Endothelial cell of umbilical vein (primary cell): ENCODE results near the gene APBA2.

Experiments
- EZH2 ChIP-seq: IDR thresholded peaks from 2 replicates; pipeline ENCODE4 v1.6.1; 2012; ENCODE audit warnings: borderline replicate concordance, low read depth, mild to moderate bottlenecking, moderate library complexity, low read length, inconsistent platforms; ENCODE audit not compliant: severe bottlenecking
- FOS ChIP-seq: IDR thresholded peaks from 2 replicates; pipeline ENCODE4 v1.6.1; 2011; ENCODE audit warnings: mild to moderate bottlenecking, low read length, moderate library complexity, borderline replicate concordance; ENCODE audit not compliant: insufficient read depth
- GATA2 ChIP-seq: IDR thresholded peaks from 2 replicates; pipeline ENCODE4 v1.7.0; 2011; ENCODE audit warnings: low read depth, mild to moderate bottlenecking, moderate library complexity, mixed read lengths, low read length; ENCODE audit not compliant: insufficient read length, insufficient read depth
- MAX ChIP-seq: IDR thresholded peaks from 2 replicates; pipeline ENCODE4 v1.6.1; 2011; ENCODE audit not compliant: insufficient read depth, insufficient read length
- MYC ChIP-seq: IDR thresholded peaks from one replicate; pipeline ENCODE4 v1.6.1; 2011; ENCODE audit warnings: mild to moderate bottlenecking, low read depth, low read length
- POLR2A ChIP-seq: IDR thresholded peaks from 2 replicates; pipeline ENCODE4 v1.6.1; 2012; ENCODE audit warnings: low read depth, mild to moderate bottlenecking, control low read depth, low read length
- POLR2AphosphoS5 ChIP-seq: IDR thresholded peaks from 2 replicates; pipeline ENCODE4 v1.6.1; 2012; ENCODE audit warnings: low read depth, mild to moderate bottlenecking, control low read depth, low read length, moderate library complexity; ENCODE audit not compliant: insufficient read depth
- TF ChIP-seq, protein P1 (sequence below), 2 donors: IDR thresholded peaks; 1 replicate in 1 of 2; 2 replicates in 1 of 2; pipeline ENCODE4 v1.5.1; 2011; ENCODE audit warnings: low read length in 2 of 2, mild to moderate bottlenecking in 2 of 2, moderate library complexity in 2 of 2, control low read depth in 1 of 2, inconsistent platforms in 1 of 2, low read depth in 1 of 2; ENCODE audit not compliant: insufficient read depth in 1 of 2; ENCODE audit errors: extremely low read depth in 1 of 2

DNA sequence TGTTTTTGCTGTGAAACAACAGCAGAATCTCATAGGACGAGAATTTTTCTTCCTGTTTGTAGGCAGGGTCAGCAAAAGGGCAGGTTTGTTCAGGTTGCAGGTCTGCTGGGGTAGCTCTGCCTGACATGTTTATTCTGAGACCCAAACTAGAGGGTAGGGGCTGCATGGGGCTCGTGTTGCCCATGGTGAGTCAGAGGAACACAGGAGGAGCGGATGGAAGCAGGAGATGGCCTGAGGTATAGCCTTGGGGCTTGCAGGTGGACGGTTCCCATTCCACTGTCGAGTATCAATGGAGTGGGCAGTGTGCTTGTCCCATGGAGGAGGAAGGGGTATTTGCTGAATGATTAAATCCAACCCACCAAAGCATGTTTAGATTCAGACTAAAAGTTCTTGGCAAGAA, 138.9 kb downstream of the APBA2 start:
- TF ChIP-seq, protein P1, sequence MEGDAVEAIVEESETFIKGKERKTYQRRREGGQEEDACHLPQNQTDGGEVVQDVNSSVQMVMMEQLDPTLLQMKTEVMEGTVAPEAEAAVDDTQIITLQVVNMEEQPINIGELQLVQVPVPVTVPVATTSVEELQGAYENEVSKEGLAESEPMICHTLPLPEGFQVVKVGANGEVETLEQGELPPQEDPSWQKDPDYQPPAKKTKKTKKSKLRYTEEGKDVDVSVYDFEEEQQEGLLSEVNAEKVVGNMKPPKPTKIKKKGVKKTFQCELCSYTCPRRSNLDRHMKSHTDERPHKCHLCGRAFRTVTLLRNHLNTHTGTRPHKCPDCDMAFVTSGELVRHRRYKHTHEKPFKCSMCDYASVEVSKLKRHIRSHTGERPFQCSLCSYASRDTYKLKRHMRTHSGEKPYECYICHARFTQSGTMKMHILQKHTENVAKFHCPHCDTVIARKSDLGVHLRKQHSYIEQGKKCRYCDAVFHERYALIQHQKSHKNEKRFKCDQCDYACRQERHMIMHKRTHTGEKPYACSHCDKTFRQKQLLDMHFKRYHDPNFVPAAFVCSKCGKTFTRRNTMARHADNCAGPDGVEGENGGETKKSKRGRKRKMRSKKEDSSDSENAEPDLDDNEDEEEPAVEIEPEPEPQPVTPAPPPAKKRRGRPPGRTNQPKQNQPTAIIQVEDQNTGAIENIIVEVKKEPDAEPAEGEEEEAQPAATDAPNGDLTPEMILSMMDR (IDR thresholded peaks at IDR 0.05; ENCODE audit: extremely low read depth in 1 of 2, insufficient read depth in 1 of 2, low read depth in 1 of 2, low read length in 2 of 2): no peak
- no peak for TF ChIP-seq MYC
- TF ChIP-seq POLR2A: no peak
- TF ChIP-seq MAX: no peak
- TF ChIP-seq EZH2: no peak
- TF ChIP-seq POLR2AphosphoS5: no peak
- TF ChIP-seq FOS: no peak
- no peak for TF ChIP-seq GATA2
